Measurements from ENCODE around the gene SOX6. TPM values are rescaled to one million over a fixed set of nuclear protein-coding genes. Genes with fewer than 3 reads are reported as not detected.
A peak's percentile ranks its signal among the peaks of the same experiment; 100 is the strongest.

The SOX6 gene
- total and polyA plus RNA-seq, 7 donors = 0.61 to 47.6 (median 14.6) TPM

DNA sequence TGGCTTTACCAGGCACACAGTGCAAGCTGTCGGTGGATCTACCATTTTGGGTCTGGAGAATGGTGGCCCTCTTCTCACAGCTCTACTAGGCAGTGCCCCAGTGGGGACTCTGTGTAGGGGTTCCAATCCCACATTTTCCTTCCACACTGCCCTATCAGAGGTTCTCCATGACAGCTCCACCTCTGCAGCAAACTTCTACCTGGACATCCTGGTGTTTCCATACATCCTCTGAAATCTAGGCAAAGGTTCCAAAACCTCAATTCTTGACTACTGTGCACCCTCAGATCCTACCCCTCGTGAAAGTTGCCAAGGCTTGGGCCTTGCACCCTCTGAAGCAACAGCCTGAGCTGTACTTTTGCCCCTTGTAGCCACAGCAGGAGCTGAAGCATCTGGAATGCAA, 108.1 kb downstream of the SOX6 start:
- intact Hi-C loops (cut with DNase I) = no loop called here
- Histone ChIP-seq H3K4me1 (no peaks in the 10 kb centered on the region), H3K4me3 (no peak overlapping the region), H3K9me3 (no peaks in the 10 kb centered on the region), H3K36me3 (ENCODE audit: insufficient read depth in 1 of 2, low read depth in 1 of 2) (no peaks in the 10 kb centered on the region), H3K27ac (no peak overlapping the region), H3K27me3 (ENCODE audit: insufficient read depth in 3 of 3, low read length in 2 of 3) (no peaks in the 10 kb centered on the region)
- TF ChIP-seq, protein P1, sequence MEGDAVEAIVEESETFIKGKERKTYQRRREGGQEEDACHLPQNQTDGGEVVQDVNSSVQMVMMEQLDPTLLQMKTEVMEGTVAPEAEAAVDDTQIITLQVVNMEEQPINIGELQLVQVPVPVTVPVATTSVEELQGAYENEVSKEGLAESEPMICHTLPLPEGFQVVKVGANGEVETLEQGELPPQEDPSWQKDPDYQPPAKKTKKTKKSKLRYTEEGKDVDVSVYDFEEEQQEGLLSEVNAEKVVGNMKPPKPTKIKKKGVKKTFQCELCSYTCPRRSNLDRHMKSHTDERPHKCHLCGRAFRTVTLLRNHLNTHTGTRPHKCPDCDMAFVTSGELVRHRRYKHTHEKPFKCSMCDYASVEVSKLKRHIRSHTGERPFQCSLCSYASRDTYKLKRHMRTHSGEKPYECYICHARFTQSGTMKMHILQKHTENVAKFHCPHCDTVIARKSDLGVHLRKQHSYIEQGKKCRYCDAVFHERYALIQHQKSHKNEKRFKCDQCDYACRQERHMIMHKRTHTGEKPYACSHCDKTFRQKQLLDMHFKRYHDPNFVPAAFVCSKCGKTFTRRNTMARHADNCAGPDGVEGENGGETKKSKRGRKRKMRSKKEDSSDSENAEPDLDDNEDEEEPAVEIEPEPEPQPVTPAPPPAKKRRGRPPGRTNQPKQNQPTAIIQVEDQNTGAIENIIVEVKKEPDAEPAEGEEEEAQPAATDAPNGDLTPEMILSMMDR (IDR thresholded peaks at IDR 0.05) = no peak
- WGBS, 3 donors = 90 to 92% (median 91%) methylated on average over 2 of the region's 2 CpGs
- no peak for DNase-seq
- no peak for ATAC-seq

DNA sequence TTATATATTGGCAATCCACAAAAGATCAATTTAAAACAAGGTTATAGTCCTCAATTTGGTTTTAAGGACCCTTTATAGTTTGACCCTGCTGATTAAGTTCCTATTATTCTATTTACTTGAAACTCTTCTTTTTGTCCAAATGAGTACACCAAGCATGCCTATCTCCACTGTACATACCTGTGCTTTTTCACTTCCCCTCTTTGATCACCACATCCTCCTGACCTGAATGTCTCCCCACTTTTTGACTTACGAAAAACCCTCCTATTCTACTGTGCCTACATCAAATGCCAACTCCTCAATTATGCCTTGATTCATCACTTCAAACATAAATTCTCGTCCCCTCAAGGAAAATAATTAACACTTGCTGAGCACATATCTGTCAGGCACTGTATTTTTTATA, 113.5 kb downstream of the SOX6 start:
- WGBS, 3 donors = 81 to 92% (median 89%) methylated on average over 2 of the region's 2 CpGs
- Histone ChIP-seq H3K4me1 (peaks cover 15% of the 10 kb centered on the region), H3K9me3 (no peaks in the 10 kb centered on the region), H3K36me3 (ENCODE audit: insufficient read depth in 1 of 2, low read depth in 1 of 2) (no peaks in the 10 kb centered on the region), H3K27ac (no peak overlapping the region), H3K4me3 (no peak overlapping the region), H3K27me3 (ENCODE audit: insufficient read depth in 3 of 3, low read length in 2 of 3) (no peaks in the 10 kb centered on the region)
- TF ChIP-seq, protein P1 (IDR thresholded peaks at IDR 0.05) = no peak
- intact Hi-C loops (cut with DNase I) = no loop called here
- DNase-seq = no peak
- no peak for ATAC-seq

DNA sequence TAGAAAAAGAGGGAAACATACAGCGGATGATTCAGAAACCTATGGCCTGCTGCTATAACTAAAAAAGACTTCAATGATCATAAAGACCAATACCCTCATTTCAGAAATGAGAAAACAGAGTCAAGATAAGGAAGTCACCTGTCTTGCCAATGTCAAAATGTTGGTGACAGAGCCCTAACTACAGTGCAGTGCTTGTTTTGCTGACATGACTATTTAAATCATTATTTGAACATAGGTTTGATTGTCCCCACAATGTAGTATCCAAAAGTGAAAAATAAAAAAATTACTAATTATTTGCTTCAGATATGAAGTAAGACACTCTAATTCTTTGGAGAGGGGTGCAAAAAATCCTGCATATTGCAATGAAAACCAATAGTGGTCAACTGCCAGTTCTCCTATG, 115.7 kb downstream of the SOX6 start:
- no peak for ATAC-seq
- DNase-seq = no peak
- Histone ChIP-seq H3K4me1 (peaks cover 15% of the 10 kb centered on the region), H3K9me3 (no peaks in the 10 kb centered on the region), H3K27me3 (ENCODE audit: insufficient read depth in 3 of 3, low read length in 2 of 3) (no peaks in the 10 kb centered on the region), H3K36me3 (ENCODE audit: insufficient read depth in 1 of 2, low read depth in 1 of 2) (no peaks in the 10 kb centered on the region), H3K27ac (peak overlapping the region; percentile 10), H3K4me3 (no peak overlapping the region)
- intact Hi-C loops (cut with DNase I) = no loop called here
- WGBS, 3 donors = 96 to 100% (median 98%) methylated on average over 1 of the region's 1 CpG
- TF ChIP-seq, protein P1 (IDR thresholded peaks at IDR 0.05) = no peak

DNA sequence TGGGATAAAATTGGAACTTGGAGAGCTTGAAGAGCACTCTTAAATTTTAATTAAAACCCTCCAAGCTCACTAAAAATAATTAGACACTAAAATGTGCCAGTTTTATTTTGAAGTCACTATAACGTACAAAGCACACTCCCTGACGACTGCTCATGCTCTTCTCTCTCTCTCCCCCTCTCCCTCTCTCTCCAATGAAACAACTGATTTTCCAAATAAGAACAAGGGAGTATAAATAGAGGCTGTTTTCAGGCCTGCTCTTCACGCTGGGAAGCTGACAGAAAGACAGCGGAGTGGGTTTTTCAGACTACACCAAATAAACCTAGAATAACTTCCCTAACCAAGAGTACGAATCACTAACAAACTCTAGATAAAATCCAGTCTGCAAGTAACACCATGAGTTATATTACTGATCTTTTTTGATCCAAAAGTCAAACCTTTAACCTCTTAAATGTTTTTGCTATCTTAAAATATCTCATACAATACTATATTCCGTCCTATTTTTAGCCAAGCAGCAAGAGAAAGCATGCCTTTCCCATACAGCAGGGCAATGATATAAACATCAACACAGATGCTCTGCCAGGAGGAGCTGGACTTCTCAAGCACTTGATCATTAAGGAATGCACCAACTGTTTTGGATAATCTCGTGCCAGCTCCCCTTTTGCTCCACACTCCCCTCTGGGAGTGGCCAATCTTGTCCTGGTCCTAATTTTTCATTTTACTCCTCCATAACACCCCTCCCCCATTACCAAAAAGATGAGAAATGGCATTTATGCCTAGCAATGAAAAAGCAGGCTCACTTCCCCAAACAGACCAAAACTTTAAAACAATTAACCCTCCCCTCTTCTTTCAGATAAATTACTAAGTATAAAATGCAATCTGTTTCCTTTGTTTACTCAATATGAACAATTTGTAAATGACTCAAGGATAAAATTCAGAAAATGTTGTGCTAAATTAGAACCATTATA, 116.9 kb downstream of the SOX6 start:
- Histone ChIP-seq H3K27ac (peak overlapping the region; percentile 66), H3K9me3 (no peaks in the 10 kb centered on the region), H3K4me3 (peak overlapping the region; percentile 31), H3K36me3 (ENCODE audit: insufficient read depth in 1 of 2, low read depth in 1 of 2) (no peaks in the 10 kb centered on the region), H3K27me3 (ENCODE audit: insufficient read depth in 3 of 3, low read length in 2 of 3) (no peaks in the 10 kb centered on the region), H3K4me1 (peaks cover 15% of the 10 kb centered on the region)
- 17 to 26% (median 20%) methylated on average over 7 of the region's 7 CpGs for WGBS, 3 donors
- ATAC-seq = peak; percentile 38 to 60 (median 47)
- TF ChIP-seq, protein P1 (IDR thresholded peaks at IDR 0.05) = no peak
- DNase-seq = no peak
- intact Hi-C loops (cut with DNase I) = no loop called here

All from psoas muscle (tissue), 8 donors.